ENCODE results near the gene HLA-DQB2.

GRCh38 chr6:32790306-32790705 lies 27.0 kb upstream of the HLA-DQB2 start:
- TF ChIP-seq CTCF (IDR thresholded peaks at IDR 0.05) (no peak), POLR2A (IDR thresholded peaks at IDR 0.05) (no peak)
